WTC11 (cell line): ENCODE measurements around the gene ABLIM2. TPM values are rescaled to one million over a fixed set of nuclear protein-coding genes. Genes with fewer than 3 reads are reported as not detected.

Experiments
- ATAC-seq: fragments of 200-7000 bp; cut with Tn5 transposase; 2 replicates; pipeline ENCODE4 v1.10.0; 2021; ENCODE audit warnings: mild to moderate bottlenecking, moderate library complexity
- CTCF ChIA-PET: fragments of 300-600 bp; sonication (Branson Sonifier 250); formaldehyde crosslinking; loops from one replicate; lab custom pipeline; 2021; ENCODE audit warnings: antibody characterized with exemption; lab: Charles Lee
- POLR2A ChIA-PET: fragments of 350-600 bp; sonication (Branson Sonifier 250); formaldehyde crosslinking; loops from one replicate; lab custom pipeline; 2021; ENCODE audit warnings: antibody characterized with exemption; lab: Charles Lee
- DNase-seq: peaks from one replicate; pipeline ENCODE4 v3.0.0; 2021; ENCODE audit warnings: low spot score
- H3K27ac Mint-ChIP-seq: 2 replicates; pipeline ENCODE4 v1.8.0; 2021; ENCODE audit warnings: mixed read lengths
- H3K27me3 Mint-ChIP-seq: 2 replicates; pipeline ENCODE4 v1.8.0; 2021; ENCODE audit warnings: low read depth, mild to moderate bottlenecking, moderate library complexity, mixed read lengths
- H3K36me3 Mint-ChIP-seq: 2 replicates; pipeline ENCODE4 v1.8.0; 2021; ENCODE audit warnings: mixed read lengths
- H3K4me1 Mint-ChIP-seq: 2 replicates; pipeline ENCODE4 v1.8.0; 2022; ENCODE audit warnings: mixed read lengths
- H3K4me3 Mint-ChIP-seq: 2 replicates; pipeline ENCODE4 v1.8.0; 2021; ENCODE audit warnings: mild to moderate bottlenecking, moderate library complexity, mixed read lengths
- H3K9me3 Mint-ChIP-seq: 2 replicates; pipeline ENCODE4 v1.8.0; 2021; ENCODE audit warnings: mixed read lengths
- AR ChIP-seq: fragments of 250-450 bp; sonication (Bioruptor Pico); IDR thresholded peaks from 2 replicates; pipeline ENCODE4 v1.9.0; 2021; ENCODE audit warnings: mild to moderate bottlenecking
- CREB1 ChIP-seq: sonication (generic); formaldehyde crosslinking; IDR thresholded peaks from 2 replicates; pipeline ENCODE4 v1.8.0; 2023; ENCODE audit warnings: mild to moderate bottlenecking, missing genetic modification reagents
- ETV6 ChIP-seq: sonication (generic); formaldehyde crosslinking; IDR thresholded peaks from 2 replicates; pipeline ENCODE4 v1.8.1; 2022; ENCODE audit warnings: mild to moderate bottlenecking, missing genetic modification reagents
- GABPB1 ChIP-seq: sonication (generic); formaldehyde crosslinking; IDR thresholded peaks from 2 replicates; pipeline ENCODE4 v1.8.1; 2023; ENCODE audit warnings: mild to moderate bottlenecking, missing genetic modification reagents
- GTF2I ChIP-seq: fragments of 250-450 bp; sonication (Bioruptor Pico); conservative IDR thresholded peaks from 2 replicates; pipeline ENCODE4 v1.4.0; 2021; ENCODE audit warnings: mild to moderate bottlenecking
- HMGXB4 ChIP-seq: sonication (generic); formaldehyde crosslinking; IDR thresholded peaks from 2 replicates; pipeline ENCODE4 v1.8.1; 2023; ENCODE audit warnings: mild to moderate bottlenecking, moderate library complexity, missing genetic modification reagents
- MYBL2 ChIP-seq: sonication (generic); formaldehyde crosslinking; IDR thresholded peaks from 2 replicates; pipeline ENCODE4 v1.8.1; 2023; ENCODE audit warnings: mild to moderate bottlenecking, moderate library complexity, missing genetic modification reagents
- NR1H2 ChIP-seq: sonication (generic); formaldehyde crosslinking; IDR thresholded peaks from 2 replicates; pipeline ENCODE4 v1.9.0; 2021; ENCODE audit warnings: mild to moderate bottlenecking, moderate library complexity, missing genetic modification reagents
- OVOL2 ChIP-seq: fragments of 250-450 bp; sonication (Bioruptor Pico); IDR thresholded peaks from 2 replicates; pipeline ENCODE4 v1.9.0; 2021; ENCODE audit warnings: mild to moderate bottlenecking, borderline replicate concordance
- SMAD4 ChIP-seq: sonication (generic); formaldehyde crosslinking; IDR thresholded peaks from 2 replicates; pipeline ENCODE4 v1.8.0; 2022; ENCODE audit warnings: mild to moderate bottlenecking, missing genetic modification reagents
- STAT6 ChIP-seq: sonication (generic); formaldehyde crosslinking; conservative IDR thresholded peaks from 2 replicates; pipeline ENCODE4 v1.8.1; 2023; ENCODE audit warnings: mild to moderate bottlenecking, low read depth, missing genetic modification reagents, moderate library complexity
- TP53 ChIP-seq: sonication (generic); formaldehyde crosslinking; IDR thresholded peaks from 2 replicates; pipeline ENCODE4 v1.8.1; 2023; ENCODE audit warnings: mild to moderate bottlenecking, missing genetic modification reagents
- ZBTB21 ChIP-seq: sonication (generic); formaldehyde crosslinking; IDR thresholded peaks from 2 replicates; pipeline ENCODE4 v1.8.1; 2023; ENCODE audit warnings: mild to moderate bottlenecking, missing genetic modification reagents, borderline replicate concordance
- ZBTB43 ChIP-seq: sonication (generic); formaldehyde crosslinking; IDR thresholded peaks from 2 replicates; pipeline ENCODE4 v1.8.1; 2023; ENCODE audit warnings: mild to moderate bottlenecking, missing genetic modification reagents
- ZNF232 ChIP-seq: sonication (generic); formaldehyde crosslinking; IDR thresholded peaks from 2 replicates; pipeline ENCODE4 v1.8.0; 2022; ENCODE audit warnings: mild to moderate bottlenecking, missing genetic modification reagents
- ZNF281 ChIP-seq: sonication (generic); formaldehyde crosslinking; IDR thresholded peaks from 2 replicates; pipeline ENCODE4 v1.8.0; 2023; ENCODE audit warnings: mild to moderate bottlenecking, missing genetic modification reagents
- ZNF317 ChIP-seq: sonication (generic); formaldehyde crosslinking; IDR thresholded peaks from 2 replicates; pipeline ENCODE4 v1.8.1; 2023; ENCODE audit warnings: low read depth, mild to moderate bottlenecking, moderate library complexity, missing genetic modification reagents, borderline replicate concordance
- ZNF512 ChIP-seq: sonication (generic); formaldehyde crosslinking; IDR thresholded peaks from 2 replicates; pipeline ENCODE4 v1.8.1; 2022; ENCODE audit warnings: missing genetic modification reagents, borderline replicate concordance
- ZNF532 ChIP-seq: fragments of 250-450 bp; sonication (Bioruptor Pico); IDR thresholded peaks from 2 replicates; pipeline ENCODE4 v1.9.0; 2021; ENCODE audit warnings: mild to moderate bottlenecking, borderline replicate concordance
- total RNA-seq: library from RNA; stranded (reverse); gene quantifications from 3 replicates; pipeline ENCODE4 v1.2.3, GENCODE V29; 2021

Gene ABLIM2
- total RNA-seq, 1 experiment from 2014 or later: 2.6 TPM

GRCh38 chr4:7932287-7932686 is 226.3 kb downstream of the ABLIM2 start:
- CTCF ChIA-PET: interaction anchor here (1.0 to 4.8 kb wide), 4 partner anchors 13 to 130 kb away, joined by 4 to 27 read pairs (median 6); no protein-coding TSS in a partner anchor
- Mint-ChIP-seq H3K4me3 (no peak overlapping the region), H3K27ac (no peak overlapping the region), H3K9me3 (no peaks in the 10 kb centered on the region), H3K36me3 (peaks cover 6% of the 10 kb centered on the region; the same call in 1 of the 2 replicates), H3K27me3 (no peaks in the 10 kb centered on the region), H3K4me1 (peaks cover 42% of the 10 kb centered on the region)
- ATAC-seq (no peak), DNase-seq (no peak)
- POLR2A ChIA-PET: no interaction called here
- TF ChIP-seq ZNF317 (CRISPR knock-in tag) (no peak), OVOL2 (CRISPR knock-in tag) (no peak), MYBL2 (CRISPR knock-in tag) (no peak), ETV6 (no peak), HMGXB4 (CRISPR knock-in tag) (no peak), ZNF532 (CRISPR knock-in tag) (no peak), GTF2I (no peak), AR (CRISPR knock-in tag) (no peak), ZNF281 (CRISPR knock-in tag) (no peak), ZNF512 (CRISPR knock-in tag) (no peak), TP53 (CRISPR knock-in tag) (no peak), NR1H2 (CRISPR knock-in tag) (no peak), GABPB1 (CRISPR knock-in tag) (no peak), ZBTB21 (CRISPR knock-in tag) (no peak), SMAD4 (CRISPR knock-in tag) (no peak), ZBTB43 (CRISPR knock-in tag) (no peak), CREB1 (CRISPR knock-in tag) (no peak), ZNF232 (CRISPR knock-in tag) (no peak), STAT6 (CRISPR knock-in tag) (no peak)
